GM23338 (cell line): ENCODE data around the gene ZC3H7A. TPM values are rescaled to one million over a fixed set of nuclear protein-coding genes. Genes with fewer than 3 reads are reported as not detected.
"Not testable (repeated sequence)": the region's sequence is repeated elsewhere in the genome, so short reads cannot be mapped to it uniquely, and the experiment has no call there.

ENCODE experiments used
- ATAC-seq: fragments of 200-7000 bp; cut with Tn5 transposase; 3 replicates; pipeline ENCODE4 v1.9.1; 2020
- DNase-seq: peaks from one replicate; pipeline ENCODE4 v3.0.0-alpha.2; 2015; ENCODE audit warnings: low spot score
- H2AFZ ChIP-seq: fragments of 200-600 bp; sonication (generic); 2 replicates; pipeline ENCODE4 v1.8.0; 2016; ENCODE audit warnings: antibody characterized with exemption, mild to moderate bottlenecking, moderate library complexity
- H3F3A ChIP-seq: fragments of 200-600 bp; sonication (generic); replicated peaks from 2 replicates; pipeline ENCODE4 v1.8.0; 2017; ENCODE audit warnings: antibody characterized with exemption, mixed run types, low read depth
- H3K27ac ChIP-seq: fragments of 200-600 bp; sonication (generic); 2 replicates; pipeline ENCODE4 v1.6.1; 2016; ENCODE audit warnings: low read depth
- H3K27me3 ChIP-seq: fragments of 200-600 bp; sonication (generic); 2 replicates; pipeline ENCODE4 v1.8.0; 2016; ENCODE audit warnings: mild to moderate bottlenecking, mixed run types, moderate library complexity; ENCODE audit not compliant: insufficient read depth
- H3K36me3 ChIP-seq: fragments of 200-600 bp; sonication (generic); 2 replicates; pipeline ENCODE4 v1.8.0; 2016; ENCODE audit warnings: mild to moderate bottlenecking; ENCODE audit not compliant: insufficient read depth
- H3K4me1 ChIP-seq: fragments of 200-600 bp; sonication (generic); 2 replicates; pipeline ENCODE4 v1.8.0; 2016; ENCODE audit warnings: mild to moderate bottlenecking, moderate library complexity; ENCODE audit not compliant: insufficient read depth
- H3K4me2 ChIP-seq: fragments of 200-600 bp; sonication (generic); 2 replicates; pipeline ENCODE4 v1.7.1; 2017; ENCODE audit warnings: mixed run types
- H3K4me3 ChIP-seq: fragments of 200-600 bp; sonication (generic); 2 replicates; pipeline ENCODE4 v1.6.1; 2016; ENCODE audit warnings: mixed run types
- H3K79me2 ChIP-seq: fragments of 200-600 bp; sonication (generic); replicated peaks from 2 replicates; pipeline ENCODE4 v1.8.0; 2017; ENCODE audit warnings: mild to moderate bottlenecking; ENCODE audit not compliant: insufficient read depth
- H3K9me2 ChIP-seq: fragments of 200-600 bp; sonication (generic); 2 replicates; pipeline ENCODE4 v1.8.0; 2017; ENCODE audit not compliant: insufficient read depth
- H4K20me1 ChIP-seq: fragments of 200-600 bp; sonication (generic); replicated peaks from 2 replicates; pipeline ENCODE4 v1.8.0; 2017; ENCODE audit warnings: mild to moderate bottlenecking; ENCODE audit not compliant: insufficient read depth
- H3K27ac Mint-ChIP-seq: 2 replicates; pipeline ENCODE4 v1.8.0; 2020; ENCODE audit warnings: inconsistent platforms, mild to moderate bottlenecking, moderate library complexity, mixed read lengths
- H3K27me3 Mint-ChIP-seq: 3 replicates; pipeline ENCODE4 v1.8.0; 2022; ENCODE audit warnings: low read depth, mild to moderate bottlenecking, moderate library complexity, mixed read lengths, inconsistent platforms; ENCODE audit not compliant: insufficient read depth, poor library complexity
- H3K36me3 Mint-ChIP-seq: 3 replicates; pipeline ENCODE4 v1.8.0; 2021; ENCODE audit warnings: low read depth, mild to moderate bottlenecking, inconsistent platforms, moderate library complexity, mixed read lengths
- H3K4me1 Mint-ChIP-seq: 3 replicates; pipeline ENCODE4 v1.8.0; 2020; ENCODE audit warnings: mild to moderate bottlenecking, inconsistent platforms, mixed read lengths
- H3K4me3 Mint-ChIP-seq: 3 replicates; pipeline ENCODE4 v1.8.0; 2021; ENCODE audit warnings: moderate library complexity, mild to moderate bottlenecking, inconsistent platforms, mixed read lengths
- H3K9me3 Mint-ChIP-seq: 3 replicates; pipeline ENCODE4 v1.8.0; 2020; ENCODE audit warnings: moderate library complexity, mild to moderate bottlenecking, inconsistent platforms, mixed read lengths
- CREB1 ChIP-seq: fragments of 250-450 bp; sonication (Bioruptor Pico); IDR thresholded peaks from 2 replicates; pipeline ENCODE4 v1.5.0; 2020; ENCODE audit warnings: low read depth, mild to moderate bottlenecking, moderate library complexity
- EZH2 ChIP-seq: fragments of 200-600 bp; sonication (generic); IDR thresholded peaks from one replicate; pipeline ENCODE4 v1.8.0; 2017; ENCODE audit warnings: antibody characterized with exemption, mild to moderate bottlenecking, low read depth; ENCODE audit not compliant: unreplicated experiment
- EZH2phosphoT487 ChIP-seq: fragments of 200-600 bp; sonication (generic); IDR thresholded peaks from one replicate; pipeline ENCODE4 v1.8.1; 2018; ENCODE audit warnings: antibody characterized with exemption; ENCODE audit not compliant: unreplicated experiment
- JUNB ChIP-seq: IDR thresholded peaks from one replicate; pipeline ENCODE4 v1.6.1; 2016; ENCODE audit warnings: antibody characterized with exemption; ENCODE audit not compliant: unreplicated experiment
- NANOG ChIP-seq: IDR thresholded peaks from 2 replicates; pipeline ENCODE4 v1.6.1; 2016; ENCODE audit warnings: antibody characterized with exemption, borderline replicate concordance
- POLR2AphosphoS5 ChIP-seq: IDR thresholded peaks from 2 replicates; pipeline ENCODE4 v1.6.1; 2016; ENCODE audit warnings: antibody characterized with exemption, low read depth
- STAT1 ChIP-seq: IDR thresholded peaks from one replicate; pipeline ENCODE4 v1.6.1; 2016; ENCODE audit warnings: antibody characterized with exemption; ENCODE audit not compliant: unreplicated experiment
- ZNF114 ChIP-seq: fragments of 250-450 bp; sonication (Bioruptor Pico); IDR thresholded peaks from 2 replicates; pipeline ENCODE4 v1.5.0; 2020; ENCODE audit warnings: mild to moderate bottlenecking, moderate library complexity
- ZNF331 ChIP-seq: fragments of 250-450 bp; sonication (Bioruptor Pico); IDR thresholded peaks from 2 replicates; pipeline ENCODE4 v1.5.0; 2020; ENCODE audit warnings: low read depth, mild to moderate bottlenecking, moderate library complexity
- polyA plus RNA-seq: library from polyadenylated mRNA; unstranded; fragments of >200 nt; fragmentation: Nextera tagmentation; extraction: Ambion mirVana; gene quantifications from 2 replicates; pipeline ENCODE4 v1.2.1, GENCODE V29; 2016
- total RNA-seq: library from RNA; depleted of rRNA; stranded (reverse); fragments of >200 nt; shearing (Covaris generic); gene quantifications from 2 replicates; pipeline ENCODE4 v1.2.3, GENCODE V29; 2014
- TF ChIP-seq, protein P1 (sequence below): IDR thresholded peaks from one replicate; pipeline ENCODE4 v1.6.1; 2018; ENCODE audit warnings: antibody characterized with exemption; ENCODE audit not compliant: unreplicated experiment
- TF ChIP-seq, protein P2 (sequence below), 2 experiments: fragments of 200-600 bp in 1 of 2; sonication (generic) in 1 of 2; conservative IDR thresholded peaks; 2 replicates each; pipeline versions ENCODE4 v1.5.1 to v1.6.1; 2016 to 2017; ENCODE audit warnings: antibody characterized with exemption in 2 of 2, low read depth in 2 of 2, mild to moderate bottlenecking in 2 of 2, moderate library complexity in 1 of 2
- TF ChIP-seq, protein P3 (sequence below): IDR thresholded peaks from 2 replicates; pipeline ENCODE4 v1.6.1; 2016; ENCODE audit warnings: antibody characterized with exemption

ZC3H7A gene
- total and polyA plus RNA-seq, 2 experiments from 2014 or later, result 32.7 to 42.2 TPM

DNA sequence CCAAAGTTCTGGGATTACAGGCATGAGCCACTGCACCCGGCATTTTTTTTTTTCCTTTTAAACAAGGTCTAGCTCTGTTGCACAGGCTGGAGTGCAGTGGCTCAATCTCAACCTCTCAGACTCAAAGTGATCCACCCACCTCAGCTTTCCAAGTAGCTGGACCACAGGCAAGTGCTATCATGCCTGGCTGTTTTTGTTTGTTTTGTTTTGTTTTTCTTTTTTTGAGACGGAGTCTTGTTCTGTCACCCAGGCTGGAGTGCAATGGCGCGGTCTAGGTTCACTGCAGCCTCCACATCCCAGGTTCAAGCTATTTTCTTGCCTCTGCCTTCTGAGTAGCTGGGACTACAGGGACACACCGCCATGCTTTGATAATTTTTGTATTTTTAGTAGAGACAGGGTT is 19.1 kb upstream of the ZC3H7A start (continued):
- TF ChIP-seq, protein P1, sequence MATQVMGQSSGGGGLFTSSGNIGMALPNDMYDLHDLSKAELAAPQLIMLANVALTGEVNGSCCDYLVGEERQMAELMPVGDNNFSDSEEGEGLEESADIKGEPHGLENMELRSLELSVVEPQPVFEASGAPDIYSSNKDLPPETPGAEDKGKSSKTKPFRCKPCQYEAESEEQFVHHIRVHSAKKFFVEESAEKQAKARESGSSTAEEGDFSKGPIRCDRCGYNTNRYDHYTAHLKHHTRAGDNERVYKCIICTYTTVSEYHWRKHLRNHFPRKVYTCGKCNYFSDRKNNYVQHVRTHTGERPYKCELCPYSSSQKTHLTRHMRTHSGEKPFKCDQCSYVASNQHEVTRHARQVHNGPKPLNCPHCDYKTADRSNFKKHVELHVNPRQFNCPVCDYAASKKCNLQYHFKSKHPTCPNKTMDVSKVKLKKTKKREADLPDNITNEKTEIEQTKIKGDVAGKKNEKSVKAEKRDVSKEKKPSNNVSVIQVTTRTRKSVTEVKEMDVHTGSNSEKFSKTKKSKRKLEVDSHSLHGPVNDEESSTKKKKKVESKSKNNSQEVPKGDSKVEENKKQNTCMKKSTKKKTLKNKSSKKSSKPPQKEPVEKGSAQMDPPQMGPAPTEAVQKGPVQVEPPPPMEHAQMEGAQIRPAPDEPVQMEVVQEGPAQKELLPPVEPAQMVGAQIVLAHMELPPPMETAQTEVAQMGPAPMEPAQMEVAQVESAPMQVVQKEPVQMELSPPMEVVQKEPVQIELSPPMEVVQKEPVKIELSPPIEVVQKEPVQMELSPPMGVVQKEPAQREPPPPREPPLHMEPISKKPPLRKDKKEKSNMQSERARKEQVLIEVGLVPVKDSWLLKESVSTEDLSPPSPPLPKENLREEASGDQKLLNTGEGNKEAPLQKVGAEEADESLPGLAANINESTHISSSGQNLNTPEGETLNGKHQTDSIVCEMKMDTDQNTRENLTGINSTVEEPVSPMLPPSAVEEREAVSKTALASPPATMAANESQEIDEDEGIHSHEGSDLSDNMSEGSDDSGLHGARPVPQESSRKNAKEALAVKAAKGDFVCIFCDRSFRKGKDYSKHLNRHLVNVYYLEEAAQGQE, result no peak
- TF ChIP-seq NANOG, result no peak

DNA sequence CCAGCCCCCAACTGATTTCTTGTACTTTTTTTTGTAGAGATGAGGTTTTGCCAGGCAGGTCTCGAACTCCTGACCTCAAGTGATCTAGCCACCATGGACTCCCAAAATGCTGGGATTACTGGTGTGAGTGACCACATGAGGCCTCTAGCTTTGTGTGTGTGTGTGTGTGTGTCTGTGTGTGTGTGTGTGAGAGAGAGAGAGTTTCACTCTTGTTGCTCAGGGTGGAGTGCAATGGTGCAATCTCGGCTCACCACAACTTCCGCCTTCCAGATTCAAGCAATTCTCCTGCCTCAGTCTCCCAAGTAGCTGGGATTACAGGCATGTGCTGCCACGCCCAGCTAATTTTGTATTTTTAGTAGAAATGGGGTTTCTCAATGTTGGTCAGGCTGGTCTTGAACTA is 17.7 kb upstream of the ZC3H7A start:
- H3K4me3 Mint-ChIP-seq, DNase-seq, H3K27ac Mint-ChIP-seq: not testable (repeated sequence)

DNA sequence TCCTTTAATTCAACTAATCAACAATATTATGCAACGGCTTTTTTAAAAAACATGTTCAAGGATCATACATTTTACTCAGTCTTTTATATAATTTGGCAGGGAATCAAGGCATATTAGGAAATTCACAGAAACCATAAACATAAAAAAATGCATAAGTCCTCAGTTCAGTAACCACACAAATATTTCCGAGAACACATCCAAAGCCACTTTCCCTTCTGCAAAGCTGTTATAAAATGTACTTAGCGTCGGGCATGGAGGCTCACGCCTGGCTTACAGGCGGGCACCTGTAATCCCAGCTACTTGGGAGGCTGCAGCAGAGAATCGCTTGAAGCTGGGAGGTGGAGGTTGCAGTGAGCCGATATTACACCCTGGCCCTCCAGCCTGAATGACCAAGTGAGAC is 9.7 kb upstream of the ZC3H7A start:
- H3K36me3 ChIP-seq, result no peaks in the 10 kb centered on the region
- peaks cover 4% of the 10 kb centered on the region for H3K27me3 Mint-ChIP-seq
- TF ChIP-seq, protein P1, result no peak
- TF ChIP-seq EZH2phosphoT487 (no peak), EZH2 (no peak), NANOG (no peak), JUNB (no peak), CREB1 (CRISPR knock-in tag) (no peak), POLR2AphosphoS5 (no peak), ZNF114 (CRISPR knock-in tag) (no peak), ZNF331 (no peak), STAT1 (no peak)
- TF ChIP-seq, protein P2, sequence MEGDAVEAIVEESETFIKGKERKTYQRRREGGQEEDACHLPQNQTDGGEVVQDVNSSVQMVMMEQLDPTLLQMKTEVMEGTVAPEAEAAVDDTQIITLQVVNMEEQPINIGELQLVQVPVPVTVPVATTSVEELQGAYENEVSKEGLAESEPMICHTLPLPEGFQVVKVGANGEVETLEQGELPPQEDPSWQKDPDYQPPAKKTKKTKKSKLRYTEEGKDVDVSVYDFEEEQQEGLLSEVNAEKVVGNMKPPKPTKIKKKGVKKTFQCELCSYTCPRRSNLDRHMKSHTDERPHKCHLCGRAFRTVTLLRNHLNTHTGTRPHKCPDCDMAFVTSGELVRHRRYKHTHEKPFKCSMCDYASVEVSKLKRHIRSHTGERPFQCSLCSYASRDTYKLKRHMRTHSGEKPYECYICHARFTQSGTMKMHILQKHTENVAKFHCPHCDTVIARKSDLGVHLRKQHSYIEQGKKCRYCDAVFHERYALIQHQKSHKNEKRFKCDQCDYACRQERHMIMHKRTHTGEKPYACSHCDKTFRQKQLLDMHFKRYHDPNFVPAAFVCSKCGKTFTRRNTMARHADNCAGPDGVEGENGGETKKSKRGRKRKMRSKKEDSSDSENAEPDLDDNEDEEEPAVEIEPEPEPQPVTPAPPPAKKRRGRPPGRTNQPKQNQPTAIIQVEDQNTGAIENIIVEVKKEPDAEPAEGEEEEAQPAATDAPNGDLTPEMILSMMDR (conservative IDR thresholded peaks at IDR 0.05; ENCODE audit: low read depth in 2 of 2), result no peak
- TF ChIP-seq, protein P3, sequence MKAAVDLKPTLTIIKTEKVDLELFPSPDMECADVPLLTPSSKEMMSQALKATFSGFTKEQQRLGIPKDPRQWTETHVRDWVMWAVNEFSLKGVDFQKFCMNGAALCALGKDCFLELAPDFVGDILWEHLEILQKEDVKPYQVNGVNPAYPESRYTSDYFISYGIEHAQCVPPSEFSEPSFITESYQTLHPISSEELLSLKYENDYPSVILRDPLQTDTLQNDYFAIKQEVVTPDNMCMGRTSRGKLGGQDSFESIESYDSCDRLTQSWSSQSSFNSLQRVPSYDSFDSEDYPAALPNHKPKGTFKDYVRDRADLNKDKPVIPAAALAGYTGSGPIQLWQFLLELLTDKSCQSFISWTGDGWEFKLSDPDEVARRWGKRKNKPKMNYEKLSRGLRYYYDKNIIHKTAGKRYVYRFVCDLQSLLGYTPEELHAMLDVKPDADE, result no peak

More for the DNA sequence above, 17.7 kb upstream of the ZC3H7A start:
- H3F3A ChIP-seq, H3K27me3 ChIP-seq, H4K20me1 ChIP-seq, H3K4me3 ChIP-seq, ATAC-seq, H3K27ac ChIP-seq, H3K4me1 Mint-ChIP-seq, H2AFZ ChIP-seq, H3K27me3 Mint-ChIP-seq, H3K36me3 ChIP-seq, H3K36me3 Mint-ChIP-seq, H3K4me2 ChIP-seq, H3K9me3 Mint-ChIP-seq, H3K9me2 ChIP-seq, H3K4me1 ChIP-seq, H3K79me2 ChIP-seq: not testable (repeated sequence)

More for the DNA sequence above, 9.7 kb upstream of the ZC3H7A start:
- Histone ChIP-seq H3F3A (no peaks in the 10 kb centered on the region), H3K4me1 (no peaks in the 10 kb centered on the region), H3K27me3 (no peaks in the 10 kb centered on the region), H2AFZ (no peak overlapping the region), H4K20me1 (no peaks in the 10 kb centered on the region; the same call in 1 of the 2 replicates), H3K4me2 (no peak overlapping the region), H3K27ac (no peak overlapping the region), H3K9me2 (no peaks in the 10 kb centered on the region), H3K4me3 (no peak overlapping the region), H3K79me2 (no peaks in the 10 kb centered on the region)
- no peak for ATAC-seq
- Mint-ChIP-seq H3K4me3 (no peak overlapping the region), H3K36me3 (no peaks in the 10 kb centered on the region), H3K9me3 (peaks cover 6% of the 10 kb centered on the region; the same call in 1 of the 3 replicates), H3K27ac (no peak overlapping the region), H3K4me1 (no peaks in the 10 kb centered on the region)
- DNase-seq, result no peak
